ENCODE results near the gene PAX4.

DNA sequence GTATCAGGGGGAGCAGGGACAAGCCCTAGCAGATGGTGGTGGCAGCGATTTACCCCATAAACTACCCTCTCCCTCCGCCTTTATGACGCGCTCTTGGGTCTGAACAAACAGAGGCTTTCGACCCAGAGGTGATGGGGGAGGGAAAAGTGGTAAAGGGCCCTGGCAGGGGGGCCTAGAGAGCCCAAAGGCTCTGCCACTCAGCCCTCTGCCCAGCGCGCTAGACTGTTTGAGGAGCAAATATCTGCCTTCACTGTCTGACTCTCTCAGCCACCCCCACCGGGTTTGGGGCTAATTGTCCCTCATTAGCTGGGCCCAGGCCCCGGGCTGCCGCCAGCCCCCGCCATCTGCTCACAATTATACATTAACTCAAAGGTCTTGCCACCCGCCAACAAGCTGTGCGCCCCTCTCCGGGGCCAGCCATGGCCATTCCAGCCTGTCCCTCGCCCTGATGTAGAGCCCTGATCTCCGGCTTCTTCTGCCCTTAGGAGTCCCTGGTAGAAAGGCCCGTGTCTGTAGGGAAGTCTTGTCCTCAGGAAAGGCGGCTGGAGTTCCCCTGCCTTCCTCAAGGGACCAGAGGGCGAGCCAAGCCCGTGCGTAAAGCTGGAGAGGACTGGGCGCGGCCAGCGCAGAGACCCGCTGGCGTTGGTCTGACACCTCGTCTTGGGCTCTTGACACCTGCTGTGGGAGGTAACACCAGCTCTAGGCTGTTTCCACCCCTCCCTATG, 1.9 kb upstream of the PAX4 start:
- no peak for TF ChIP-seq GATA2 (IDR thresholded peaks at IDR 0.05; ENCODE audit: low read depth, low read length)
- TF ChIP-seq GATA3 (IDR thresholded peaks at IDR 0.05; ENCODE audit: low read depth, low read length): no peak
